Measurements from ENCODE around the gene SCYL3.
A peak's percentile ranks its signal among the peaks of the same experiment; 100 is the strongest.
"Not testable (repeated sequence)": the region's sequence is repeated elsewhere in the genome, so short reads cannot be mapped to it uniquely, and the experiment has no call there.

SCYL3 gene

GRCh38 chr1:169869426-169869825 is 24.3 kb downstream of the SCYL3 start:
- no peak for DNase-seq (ENCODE audit: low read depth)

- DNase-seq (ENCODE audit: low read depth), result no peak
Observed at GRCh38 chr1:169868978-169869377, 24.7 kb downstream of the SCYL3 start.

GRCh38 chr1:169867012-169867675 is 26.6 kb downstream of the SCYL3 start:
- DNase-seq (ENCODE audit: low read depth), result no peak

GRCh38 chr1:169866577-169866976 is 27.1 kb downstream of the SCYL3 start:
- no peak for DNase-seq (ENCODE audit: low read depth)

GRCh38 chr1:169864531-169864930 is 29.2 kb downstream of the SCYL3 start:
- not testable (repeated sequence) for DNase-seq (ENCODE audit: low read depth)

- DNase-seq (ENCODE audit: low read depth), result no peak
Observed at GRCh38 chr1:169860750-169861149, 32.9 kb downstream of the SCYL3 start.

- DNase-seq (ENCODE audit: low read depth), result no peak
Observed at GRCh38 chr1:169860187-169860586, 33.5 kb downstream of the SCYL3 start.

- DNase-seq (ENCODE audit: low read depth), result no peak
Observed at GRCh38 chr1:169859001-169859400, 34.7 kb downstream of the SCYL3 start.

GRCh38 chr1:169858467-169858866 is 35.2 kb downstream of the SCYL3 start:
- DNase-seq (ENCODE audit: low read depth), result peak; percentile 89

- DNase-seq (ENCODE audit: low read depth), result no peak
Observed at GRCh38 chr1:169853341-169853740, 40.4 kb downstream of the SCYL3 start.

GRCh38 chr1:169849346-169850022 is 44.2 kb downstream of the SCYL3 start:
- DNase-seq (ENCODE audit: low read depth), result no peak

GRCh38 chr1:169848456-169848855 is 45.2 kb downstream of the SCYL3 start:
- no peak for DNase-seq (ENCODE audit: low read depth)

GRCh38 chr1:169844941-169845608 is 48.6 kb downstream of the SCYL3 start:
- DNase-seq (ENCODE audit: low read depth), result no peak

GRCh38 chr1:169838942-169839341 is 54.8 kb downstream of the SCYL3 start:
- no peak for DNase-seq (ENCODE audit: low read depth)

GRCh38 chr1:169836198-169836597 is 57.5 kb downstream of the SCYL3 start:
- no peak for DNase-seq (ENCODE audit: low read depth)

- no peak for DNase-seq (ENCODE audit: low read depth)
Observed at GRCh38 chr1:169835647-169836046, 58.0 kb downstream of the SCYL3 start.

- no peak for DNase-seq (ENCODE audit: low read depth)
Observed at GRCh38 chr1:169834869-169835268, 58.8 kb downstream of the SCYL3 start.

- DNase-seq (ENCODE audit: low read depth), result no peak
Observed at GRCh38 chr1:169833179-169833901, 60.4 kb downstream of the SCYL3 start.

GRCh38 chr1:169829671-169830070 is 64.0 kb downstream of the SCYL3 start:
- no peak for DNase-seq (ENCODE audit: low read depth)

- DNase-seq (ENCODE audit: low read depth), result no peak
Observed at GRCh38 chr1:169824153-169824552, 69.5 kb downstream of the SCYL3 start.

- no peak for DNase-seq (ENCODE audit: low read depth)
Observed at GRCh38 chr1:169821500-169821899, 72.2 kb downstream of the SCYL3 start.

- no peak for DNase-seq (ENCODE audit: low read depth)
Observed at GRCh38 chr1:169816617-169817016, 77.1 kb downstream of the SCYL3 start.

GRCh38 chr1:169814265-169814664 is 79.4 kb downstream of the SCYL3 start:
- no peak for DNase-seq (ENCODE audit: low read depth)
